ENCODE data around the gene SPC24.
"Not testable (repeated sequence)": the region's sequence is repeated elsewhere in the genome, so short reads cannot be mapped to it uniquely, and the experiment has no call there.

The SPC24 gene

GRCh38 chr19:11111117-11111770 lies 44.3 kb downstream of the SPC24 start:
- no peak for DNase-seq (ENCODE audit: low read depth)
- no peak overlapping the region for H3K4me3 ChIP-seq (ENCODE audit: low read depth, low read length)

GRCh38 chr19:11108746-11109145 lies 46.8 kb downstream of the SPC24 start:
- TF ChIP-seq CTCF (IDR thresholded peaks at IDR 0.05; ENCODE audit: insufficient read depth, low read depth, low read length, missing control alignments), result no peak
- DNase-seq (ENCODE audit: low read depth), result no peak
- no peak overlapping the region for H3K4me3 ChIP-seq (ENCODE audit: low read depth, low read length)

More at GRCh38 chr19:11111117-11111770, 44.3 kb downstream of the SPC24 start:
- TF ChIP-seq CTCF (IDR thresholded peaks at IDR 0.05; ENCODE audit: insufficient read depth, low read depth, low read length, missing control alignments), result no peak

- no peak overlapping the region for H3K4me3 ChIP-seq (ENCODE audit: low read depth, low read length)
- no peak for DNase-seq (ENCODE audit: low read depth)
- TF ChIP-seq CTCF (IDR thresholded peaks at IDR 0.05; ENCODE audit: insufficient read depth, low read depth, low read length, missing control alignments), result no peak
These were observed 49.1 kb downstream of the SPC24 start for GRCh38 chr19:11106477-11106876.

GRCh38 chr19:11105014-11105636 lies 50.5 kb downstream of the SPC24 start:
- TF ChIP-seq CTCF (IDR thresholded peaks at IDR 0.05; ENCODE audit: insufficient read depth, low read depth, low read length, missing control alignments), result no peak
- no peak for DNase-seq (ENCODE audit: low read depth)
- H3K4me3 ChIP-seq (ENCODE audit: low read depth, low read length), result no peak overlapping the region

- DNase-seq (ENCODE audit: low read depth); H3K4me3 ChIP-seq (ENCODE audit: low read depth, low read length): not testable (repeated sequence)
These were observed 51.9 kb downstream of the SPC24 start for GRCh38 chr19:11103667-11104066.

GRCh38 chr19:11102944-11103343 lies 52.6 kb downstream of the SPC24 start:
- DNase-seq (ENCODE audit: low read depth), result no peak
- TF ChIP-seq CTCF (IDR thresholded peaks at IDR 0.05; ENCODE audit: insufficient read depth, low read depth, low read length, missing control alignments), result no peak
- no peak overlapping the region for H3K4me3 ChIP-seq (ENCODE audit: low read depth, low read length)

- TF ChIP-seq CTCF (IDR thresholded peaks at IDR 0.05; ENCODE audit: insufficient read depth, low read depth, low read length, missing control alignments), result no peak
These were observed 54.5 kb downstream of the SPC24 start for GRCh38 chr19:11101057-11101456.

More at GRCh38 chr19:11101057-11101456, 54.5 kb downstream of the SPC24 start:
- H3K4me3 ChIP-seq (ENCODE audit: low read depth, low read length), result no peak overlapping the region
- DNase-seq (ENCODE audit: low read depth), result no peak

All from GM12865 (cell line).